RKO (cell line): ENCODE results near the gene RBM19.
"Not testable (repeated sequence)": the region's sequence is repeated elsewhere in the genome, so short reads cannot be mapped to it uniquely, and the experiment has no call there.

Experiments used
- DNase-seq: peaks from one replicate; pipeline ENCODE4 v3.0.0-alpha.2; 2016; ENCODE audit warnings: low spot score

RBM19 gene

GRCh38 chr12:113831476-113831875, 134.6 kb downstream of the RBM19 start:
- DNase-seq: no peak

- DNase-seq: no peak
Measured at GRCh38 chr12:113831016-113831415, 135.1 kb downstream of the RBM19 start.

GRCh38 chr12:113829212-113829611, 136.9 kb downstream of the RBM19 start:
- DNase-seq: no peak

GRCh38 chr12:113827539-113828114, 138.5 kb downstream of the RBM19 start:
- no peak for DNase-seq

GRCh38 chr12:113826805-113827538, 139.2 kb downstream of the RBM19 start:
- no peak for DNase-seq

- no peak for DNase-seq
Measured at GRCh38 chr12:113825705-113826104, 140.4 kb downstream of the RBM19 start.

- DNase-seq: no peak
Measured at GRCh38 chr12:113823816-113824215, 142.3 kb downstream of the RBM19 start.

- DNase-seq: no peak
Measured at GRCh38 chr12:113823016-113823415, 143.1 kb downstream of the RBM19 start.

GRCh38 chr12:113820842-113821241, 145.3 kb downstream of the RBM19 start:
- no peak for DNase-seq

- no peak for DNase-seq
Measured at GRCh38 chr12:113820309-113820708, 145.8 kb downstream of the RBM19 start.

GRCh38 chr12:113819495-113819894, 146.6 kb downstream of the RBM19 start:
- DNase-seq: no peak

GRCh38 chr12:113818833-113819232, 147.3 kb downstream of the RBM19 start:
- no peak for DNase-seq

- no peak for DNase-seq
Measured at GRCh38 chr12:113818283-113818682, 147.8 kb downstream of the RBM19 start.

GRCh38 chr12:113816866-113817265, 149.3 kb downstream of the RBM19 start:
- DNase-seq: no peak

GRCh38 chr12:113815031-113815430, 151.1 kb downstream of the RBM19 start:
- DNase-seq: no peak

GRCh38 chr12:113813229-113813541, 152.9 kb downstream of the RBM19 start:
- no peak for DNase-seq

- DNase-seq: no peak
Measured at GRCh38 chr12:113812411-113813228, 153.5 kb downstream of the RBM19 start.

GRCh38 chr12:113809462-113810220, 156.5 kb downstream of the RBM19 start:
- not testable (repeated sequence) for DNase-seq

GRCh38 chr12:113808095-113808951, 157.8 kb downstream of the RBM19 start:
- DNase-seq: no peak

GRCh38 chr12:113805673-113806072, 160.5 kb downstream of the RBM19 start:
- DNase-seq: no peak

- DNase-seq: no peak
Measured at GRCh38 chr12:113804961-113805600, 161.0 kb downstream of the RBM19 start.
